ENCODE measurements around the gene KLF16.
A peak's percentile ranks its signal among the peaks of the same experiment; 100 is the strongest.

KLF16 gene

DNA sequence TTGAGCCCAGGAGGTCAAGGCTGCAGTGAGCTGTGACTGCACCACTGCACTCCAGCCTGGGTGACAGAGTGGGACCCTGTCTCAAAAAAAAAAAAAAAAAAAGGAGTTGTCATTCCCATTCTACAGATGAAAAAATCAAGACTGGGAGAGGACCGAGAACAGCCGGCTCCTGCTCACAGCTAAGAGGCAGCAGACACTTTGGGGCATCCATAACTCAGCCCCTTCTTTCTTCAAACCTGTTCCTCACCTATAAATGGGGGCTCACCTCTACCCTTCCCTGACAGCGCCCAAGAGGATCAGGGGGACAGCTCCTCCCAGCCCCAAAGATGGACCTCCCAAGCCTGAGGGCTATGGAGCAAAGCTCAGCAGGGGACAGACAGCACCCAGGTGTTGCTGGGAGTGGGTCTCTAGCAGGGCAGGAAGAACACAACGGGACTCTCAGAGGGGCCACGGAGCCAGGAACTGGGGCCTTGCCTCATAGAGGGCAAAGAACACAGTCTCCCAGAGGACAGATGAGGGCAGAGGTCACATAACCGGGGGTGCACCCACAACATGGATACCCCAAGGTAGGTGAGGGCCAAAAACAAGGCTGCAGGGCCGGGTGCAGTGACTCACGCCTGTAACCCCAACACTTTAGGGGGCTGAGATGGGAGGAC lies 3.4 kb upstream of the KLF16 start:
- DNase-seq, result peak; percentile 6

DNA sequence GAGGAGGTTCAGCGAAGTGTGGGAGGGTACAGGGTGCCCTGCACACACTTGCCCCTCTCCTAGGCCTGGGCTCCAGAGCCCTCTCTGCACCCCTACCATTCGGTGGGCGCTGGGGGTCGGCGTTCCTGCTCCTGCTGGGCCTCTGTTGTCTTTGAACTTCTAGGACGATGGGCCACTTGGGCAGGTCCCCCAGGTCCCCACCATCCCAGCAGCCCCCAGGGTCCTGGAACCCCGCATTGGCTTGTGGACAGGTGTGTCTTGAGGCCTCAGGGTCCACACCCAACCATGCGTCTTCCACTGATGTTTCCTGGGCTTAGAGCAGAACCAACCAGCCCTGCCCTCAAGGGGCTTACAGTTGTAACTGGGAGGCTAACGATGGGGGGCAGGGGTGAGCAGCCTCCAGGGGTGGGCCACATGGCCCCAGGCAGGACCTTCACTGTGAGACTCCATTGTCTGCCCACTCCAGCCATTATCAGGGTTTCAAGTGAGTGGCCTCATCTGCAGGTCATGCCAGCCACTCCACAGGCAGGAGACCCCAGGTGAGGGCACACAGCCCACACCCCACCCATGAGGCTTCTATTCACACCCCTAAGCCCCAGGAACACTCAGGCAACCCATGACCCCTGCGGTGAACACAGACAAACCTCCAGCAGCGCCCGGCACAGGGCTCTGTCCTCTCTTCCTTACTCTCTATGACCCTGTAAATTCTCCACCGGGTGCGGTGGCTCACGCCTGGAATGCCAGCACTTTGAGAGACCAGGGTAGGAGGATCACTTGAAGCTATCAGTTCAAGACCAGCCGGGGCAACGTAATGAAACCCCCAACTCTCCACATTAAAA lies 2.0 kb upstream of the KLF16 start:
- DNase-seq, result no peak

DNA sequence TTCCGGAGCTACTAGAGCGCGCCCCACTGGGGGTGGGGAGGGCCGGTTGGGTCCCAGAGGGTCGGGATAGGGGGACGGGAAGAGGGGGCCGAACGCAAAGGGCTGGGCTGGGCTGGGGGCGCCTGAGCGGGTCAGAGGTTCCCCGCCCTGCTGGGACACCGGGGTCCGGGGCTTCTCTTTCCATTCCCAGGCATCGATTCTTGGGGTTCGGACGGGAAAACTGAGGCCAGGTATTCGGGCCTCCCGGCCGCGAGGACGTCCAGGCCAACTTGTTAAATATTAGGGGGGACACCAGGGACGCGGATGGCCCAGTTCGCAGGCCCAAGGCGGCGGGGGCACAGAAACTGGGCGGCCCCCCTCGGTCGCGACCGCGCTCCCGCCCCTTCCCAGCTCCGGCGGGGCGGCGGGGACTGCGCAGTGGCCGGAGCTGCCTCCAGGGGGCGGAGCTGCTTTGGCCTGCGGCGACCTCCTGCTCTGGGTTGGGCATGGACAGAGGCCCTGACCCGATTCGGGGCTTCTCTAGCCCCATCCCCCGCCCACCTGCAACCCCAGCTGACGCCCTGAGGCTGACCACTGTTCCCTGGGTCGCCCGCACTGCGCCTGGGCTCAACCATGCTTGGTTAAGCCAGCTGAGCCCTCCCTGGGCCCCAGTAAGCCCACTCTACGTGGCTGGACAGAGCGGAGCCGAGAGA lies 1.2 kb upstream of the KLF16 start:
- peak; percentile 76 for DNase-seq

DNA sequence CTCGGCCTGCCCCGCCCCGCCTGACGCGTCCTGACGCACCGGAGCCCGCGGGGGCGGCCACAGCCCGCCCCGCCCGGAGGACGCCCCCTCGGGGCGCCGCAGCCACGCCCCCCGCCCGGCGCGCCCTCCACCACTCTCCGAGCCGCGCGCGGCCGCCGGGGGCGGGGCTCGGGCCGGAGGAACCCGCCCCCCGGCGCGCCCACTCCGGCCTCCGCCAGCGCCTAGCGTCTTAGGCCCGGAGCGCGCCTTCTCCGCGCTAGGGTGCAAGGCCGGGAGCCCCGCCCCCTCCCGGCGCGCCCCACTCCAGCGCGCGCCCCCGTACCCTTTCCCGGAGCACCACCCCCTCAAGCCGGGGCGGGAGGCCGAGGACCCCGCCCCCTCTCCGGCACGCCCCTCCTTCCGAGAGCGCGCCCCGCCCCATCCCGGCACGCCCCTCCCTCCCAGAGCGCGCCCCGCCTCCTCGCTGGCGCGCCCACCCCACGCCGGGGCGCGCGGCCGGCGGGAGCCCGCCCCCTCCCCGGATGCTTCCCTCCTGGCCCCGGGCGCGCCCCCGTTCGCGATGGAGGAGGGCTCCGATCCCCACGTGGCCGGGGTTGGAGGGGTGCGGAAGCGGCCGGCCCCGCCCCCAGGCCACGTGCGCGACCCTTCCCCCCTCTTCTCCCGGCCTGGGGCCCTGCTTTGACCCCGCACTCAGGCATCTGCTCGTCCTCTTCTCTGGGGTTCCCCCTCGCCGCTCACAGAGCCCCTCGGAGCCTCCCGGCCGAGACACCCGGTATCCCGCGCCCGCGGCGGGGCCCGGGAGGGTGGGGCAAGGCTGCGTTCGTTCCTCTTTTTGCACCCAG lies 480 bp upstream of the KLF16 start:
- peak; percentile 95 for DNase-seq

GRCh38 chr19:1862424-1863327 lies 703 bp downstream of the KLF16 start:
- DNase-seq, result peak; percentile 64

DNA sequence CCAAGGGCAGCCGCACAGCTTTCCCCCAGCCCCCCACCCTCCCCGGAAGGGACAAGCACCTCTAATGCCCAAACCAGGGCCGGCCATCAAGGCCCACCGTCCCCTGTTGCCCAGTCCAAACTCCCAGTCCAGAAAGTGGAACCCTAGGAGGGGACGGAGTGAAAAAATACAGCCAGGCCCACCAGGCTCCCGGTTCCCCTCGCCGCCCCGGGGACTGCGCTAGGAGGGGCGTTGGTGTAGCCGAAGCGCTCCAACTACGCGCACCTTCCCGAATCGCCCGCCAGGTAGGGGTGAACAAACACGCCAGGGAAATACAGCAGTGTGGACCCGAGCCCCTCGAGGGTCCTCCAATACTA lies 1.3 kb downstream of the KLF16 start:
- peak; percentile 50 for DNase-seq

DNA sequence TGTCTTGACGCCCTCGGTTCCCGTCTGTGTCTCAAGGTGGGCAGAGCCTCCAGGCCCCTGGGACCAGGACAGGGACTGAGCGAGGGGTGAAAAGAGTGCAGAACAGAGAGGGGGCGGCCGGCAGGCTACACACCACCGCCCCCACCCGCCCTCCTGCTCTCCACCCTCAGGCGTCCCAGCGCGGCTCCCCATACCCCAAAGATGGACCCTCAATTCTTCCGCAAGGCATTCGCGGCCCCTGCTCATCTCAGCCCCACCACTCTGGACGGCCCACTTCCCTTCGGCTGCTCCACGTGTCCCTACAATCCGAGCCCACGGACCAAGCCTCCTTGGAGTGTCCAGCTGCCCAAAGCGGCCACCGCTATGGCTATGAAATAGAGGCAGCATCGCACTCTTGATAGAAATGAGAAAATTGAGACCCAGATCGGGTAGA lies 1.8 kb downstream of the KLF16 start:
- DNase-seq, result peak; percentile 44

GRCh38 chr19:1860821-1861598 lies 2.4 kb downstream of the KLF16 start:
- DNase-seq, result peak; percentile 14

- DNase-seq, result peak; percentile 94
These were observed 3.2 kb downstream of the KLF16 start for GRCh38 chr19:1860042-1860775.

GRCh38 chr19:1859331-1859781 lies 4.0 kb downstream of the KLF16 start:
- peak; percentile 42 for DNase-seq

DNA sequence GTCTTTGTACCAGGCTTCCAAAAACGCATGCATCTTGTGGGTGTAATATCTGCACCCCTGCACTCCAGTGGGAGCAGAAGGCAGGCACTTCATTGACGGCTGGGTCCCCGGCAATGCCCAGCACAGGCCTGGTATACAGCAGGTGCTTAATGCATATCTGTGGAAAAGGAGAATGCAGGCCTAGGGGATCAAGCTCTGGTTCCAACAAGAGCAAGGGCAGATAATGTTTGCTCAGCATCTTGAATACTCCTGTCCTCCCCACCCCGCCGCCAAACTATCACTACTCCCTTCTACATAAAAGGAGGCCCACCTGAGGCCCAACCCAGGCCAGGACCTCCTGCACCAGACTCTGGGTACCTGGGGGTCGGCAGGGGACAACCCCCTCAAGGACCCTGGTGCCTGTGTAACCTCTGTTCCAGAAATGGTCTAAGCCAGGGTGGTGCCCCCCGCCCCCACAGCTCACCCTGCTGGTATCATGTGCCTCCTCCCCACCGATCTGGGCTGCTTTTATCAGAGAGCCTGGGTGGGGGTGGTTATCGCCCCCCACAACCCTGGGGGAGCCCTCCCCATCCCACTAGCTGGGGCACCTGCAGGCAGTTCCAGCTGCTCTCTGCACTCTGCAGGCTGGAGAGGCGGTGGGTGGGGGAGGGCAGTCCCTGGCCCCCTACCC lies 4.8 kb downstream of the KLF16 start:
- no peak for DNase-seq

DNA sequence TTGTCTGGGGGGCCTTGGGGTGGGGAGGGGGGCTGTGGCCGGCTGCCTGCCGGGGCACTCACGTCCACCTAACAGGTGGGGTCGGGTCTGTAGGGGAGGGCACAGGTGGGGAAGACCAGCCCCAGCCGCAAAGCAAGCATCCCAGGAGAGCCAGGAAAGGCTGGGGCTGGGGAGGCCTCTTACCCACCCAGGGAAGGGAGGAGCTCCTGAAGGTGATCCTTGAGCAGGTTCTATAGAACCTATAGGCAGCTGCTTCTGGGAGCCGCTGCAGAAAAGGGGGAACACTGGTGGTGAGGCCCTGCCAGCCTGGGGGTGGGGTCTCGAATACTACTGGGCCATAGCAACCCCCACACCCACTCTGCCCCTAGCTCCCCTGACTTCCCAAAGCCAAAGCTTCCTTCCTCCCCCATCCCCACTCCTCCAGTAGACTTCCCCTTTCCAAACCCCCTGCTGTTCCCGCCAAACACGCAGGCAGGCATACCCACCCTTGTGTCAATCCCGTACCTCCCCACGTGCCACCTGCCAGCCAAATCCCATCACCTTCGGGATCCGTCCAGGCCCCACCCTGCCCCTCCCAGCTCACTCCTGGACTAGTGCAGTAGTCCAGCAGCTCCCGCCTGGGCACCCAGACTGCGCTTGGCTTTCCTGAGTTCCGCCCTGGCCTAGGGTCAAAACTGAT lies 5.6 kb downstream of the KLF16 start:
- peak; percentile 19 for DNase-seq

- peak; percentile 78 for DNase-seq
These were observed 6.4 kb downstream of the KLF16 start for GRCh38 chr19:1856698-1857603.

- DNase-seq, result peak; percentile 84
These were observed 7.1 kb downstream of the KLF16 start for GRCh38 chr19:1856345-1856697.

- no peak for DNase-seq
These were observed 7.5 kb downstream of the KLF16 start for GRCh38 chr19:1855828-1856255.

DNA sequence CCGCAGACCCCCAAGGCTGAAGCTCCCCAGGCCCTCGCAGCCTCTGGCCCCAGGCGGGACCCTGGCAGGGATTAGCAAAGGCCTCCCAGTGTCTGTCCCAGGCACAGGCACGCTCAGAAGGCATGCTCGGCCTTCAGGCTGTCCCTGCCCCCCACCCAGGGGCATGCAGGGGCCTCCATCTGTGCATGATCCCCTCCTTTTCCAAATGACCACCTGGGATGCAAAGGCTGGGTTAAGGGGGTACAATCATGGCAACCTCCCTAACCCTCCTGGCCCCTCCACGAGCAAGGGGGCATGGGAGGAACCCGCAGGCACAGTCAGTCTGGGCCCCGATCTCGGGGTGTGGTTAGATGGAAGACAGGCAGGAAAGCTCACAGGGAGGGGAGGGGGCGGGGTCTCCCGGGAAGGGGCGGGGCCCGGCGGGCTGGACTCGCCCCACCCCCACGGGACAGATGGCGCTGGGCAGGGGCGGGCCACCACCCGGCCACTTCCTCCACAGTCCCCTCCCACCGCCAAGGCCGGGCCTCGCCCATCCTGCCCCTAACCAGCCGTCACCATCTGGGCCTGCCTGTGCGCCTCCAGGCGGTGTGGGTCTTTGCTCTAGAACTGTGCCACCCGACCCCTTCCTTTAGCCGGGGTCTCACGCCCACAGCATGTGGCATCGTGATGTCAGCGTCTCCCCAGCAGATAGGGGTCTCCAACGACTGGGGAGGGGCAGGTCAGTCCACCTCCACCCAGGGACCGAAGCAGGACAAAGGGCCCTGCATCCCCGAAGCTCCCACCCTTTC lies 8.1 kb downstream of the KLF16 start:
- peak; percentile 95 for DNase-seq

- no peak for DNase-seq
These were observed 8.8 kb downstream of the KLF16 start for GRCh38 chr19:1854542-1855039.

Data from eye (tissue), 1 donor.